Uterus (tissue), 4 donors: Measurements from ENCODE around the gene CALN1. TPM values are rescaled to one million over a fixed set of nuclear protein-coding genes. Genes with fewer than 3 reads are reported as not detected.

ENCODE experiments used
- DNase-seq, 2 donors: peaks; one replicate each; pipeline ENCODE4 v3.0.0-alpha.2; 2019 to 2020
- H3K27ac ChIP-seq, 2 donors: fragments of 200-600 bp; sonication (generic); 1 replicate in 1 of 2; 2 replicates in 1 of 2; pipeline ENCODE4 v1.5.1; 2016 to 2018
- H3K27me3 ChIP-seq, 2 donors: fragments of 200-600 bp; sonication (generic); one replicate each; pipeline ENCODE4 v1.5.1; 2018 to 2019; ENCODE audit warnings: control low read depth in 1 of 2
- H3K36me3 ChIP-seq, 2 donors: fragments of 200-600 bp; sonication (generic); one replicate each; pipeline ENCODE4 v1.5.1; 2019; ENCODE audit warnings: control low read depth in 1 of 2
- H3K4me1 ChIP-seq, 2 donors: fragments of 200-600 bp; sonication (generic); one replicate each; pipeline ENCODE4 v1.5.1; 2018 to 2019; ENCODE audit warnings: control low read depth in 1 of 2
- H3K4me3 ChIP-seq, 2 donors: fragments of 200-600 bp; sonication (generic); 1 replicate in 1 of 2; 2 replicates in 1 of 2; pipeline ENCODE4 v1.5.1; 2018 to 2019; ENCODE audit warnings: mild to moderate bottlenecking in 1 of 2
- H3K9me3 ChIP-seq, 2 donors: fragments of 200-600 bp; sonication (generic); one replicate each; pipeline ENCODE4 v1.5.1; 2019; ENCODE audit warnings: control low read depth in 1 of 2
- POLR2A ChIP-seq, 2 donors: fragments of 450-650 bp; IDR thresholded peaks; one replicate each; pipeline ENCODE4 v1.6.1; 2016; ENCODE audit warnings: antibody characterized with exemption in 2 of 2, mild to moderate bottlenecking in 1 of 2, moderate library complexity in 1 of 2
- intact Hi-C: fragments of 100-400 bp; cut with DNase I; formaldehyde crosslinking; loops from one replicate; pipeline ENCODE4 v1.15.1; 2023; ENCODE audit warnings: low total_unique reads
- total RNA-seq, 4 donors: library from RNA; depleted of rRNA in 3 of 4; stranded (reverse); fragments of >200 nt in 3 of 4; gene quantifications; one replicate each; pipeline versions ENCODE4 v1.1.0 to v1.2.4, GENCODE V29; 2014 to 2023
- TF ChIP-seq, protein P1 (sequence below), 4 experiments: fragments of 200-600 bp in 2 of 4; fragments of 450-650 bp in 2 of 4; sonication (generic) in 2 of 4; IDR thresholded peaks; one replicate each; pipeline ENCODE4 v1.5.1; 2016 to 2019; ENCODE audit warnings: antibody characterized with exemption in 4 of 4, mild to moderate bottlenecking in 2 of 4, moderate library complexity in 1 of 4
- donor health status: DM: yes; HTN: yes; CAD: no.

The CALN1 gene
- total RNA-seq, 4 donors from 2014 or later = 0.49 to 2.3 (median 1.5) TPM; not detected in 1

DNA sequence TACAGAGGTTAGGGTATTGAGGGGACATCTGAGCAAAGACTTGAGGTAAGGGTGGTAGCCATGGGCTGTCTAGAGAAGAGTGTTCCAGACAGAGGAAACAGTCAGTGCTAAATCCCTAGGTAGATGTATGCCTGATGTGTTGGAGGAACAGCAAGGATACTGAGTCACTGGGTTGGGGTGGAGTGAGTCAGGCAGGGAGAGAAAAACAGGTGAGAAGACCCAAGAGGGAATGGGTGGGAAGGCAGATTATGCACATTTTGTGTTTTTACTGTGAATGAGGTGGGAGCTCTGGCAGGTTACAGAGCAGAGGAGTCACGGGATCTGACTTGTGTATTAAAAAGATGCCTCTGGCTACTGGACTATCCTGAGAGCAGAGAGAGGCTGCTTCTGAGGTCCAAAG, 285.0 kb downstream of the CALN1 start:
- Histone ChIP-seq H3K36me3 (no peaks in the 10 kb centered on the region), H3K4me3 (no peak overlapping the region)
- TF ChIP-seq POLR2A (IDR thresholded peaks at IDR 0.05) = no peak
- TF ChIP-seq, protein P1, sequence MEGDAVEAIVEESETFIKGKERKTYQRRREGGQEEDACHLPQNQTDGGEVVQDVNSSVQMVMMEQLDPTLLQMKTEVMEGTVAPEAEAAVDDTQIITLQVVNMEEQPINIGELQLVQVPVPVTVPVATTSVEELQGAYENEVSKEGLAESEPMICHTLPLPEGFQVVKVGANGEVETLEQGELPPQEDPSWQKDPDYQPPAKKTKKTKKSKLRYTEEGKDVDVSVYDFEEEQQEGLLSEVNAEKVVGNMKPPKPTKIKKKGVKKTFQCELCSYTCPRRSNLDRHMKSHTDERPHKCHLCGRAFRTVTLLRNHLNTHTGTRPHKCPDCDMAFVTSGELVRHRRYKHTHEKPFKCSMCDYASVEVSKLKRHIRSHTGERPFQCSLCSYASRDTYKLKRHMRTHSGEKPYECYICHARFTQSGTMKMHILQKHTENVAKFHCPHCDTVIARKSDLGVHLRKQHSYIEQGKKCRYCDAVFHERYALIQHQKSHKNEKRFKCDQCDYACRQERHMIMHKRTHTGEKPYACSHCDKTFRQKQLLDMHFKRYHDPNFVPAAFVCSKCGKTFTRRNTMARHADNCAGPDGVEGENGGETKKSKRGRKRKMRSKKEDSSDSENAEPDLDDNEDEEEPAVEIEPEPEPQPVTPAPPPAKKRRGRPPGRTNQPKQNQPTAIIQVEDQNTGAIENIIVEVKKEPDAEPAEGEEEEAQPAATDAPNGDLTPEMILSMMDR (IDR thresholded peaks at IDR 0.05) = no peak

DNA sequence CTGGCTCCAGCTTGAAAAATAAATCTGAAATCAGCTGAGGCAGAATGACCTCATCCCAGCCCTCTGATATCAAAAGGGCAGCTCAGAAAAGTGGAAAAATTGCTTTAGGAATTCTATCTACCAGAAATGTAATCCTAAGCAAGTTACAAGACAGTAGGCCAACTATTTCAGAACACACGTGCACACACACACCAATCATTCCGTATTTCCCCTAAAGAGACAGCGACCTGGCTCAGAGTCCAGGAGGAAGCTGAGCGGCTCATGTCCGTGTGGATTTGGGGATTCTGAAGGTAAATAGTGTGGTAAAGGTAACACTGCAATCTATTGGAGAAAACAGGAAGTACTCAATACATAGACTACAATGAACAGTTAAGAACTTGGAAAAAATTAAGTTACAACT, 288.2 kb downstream of the CALN1 start:
- H3K27ac ChIP-seq = no peak overlapping the region
- TF ChIP-seq, protein P1 (IDR thresholded peaks at IDR 0.05) = no peak
- no peak for TF ChIP-seq POLR2A (IDR thresholded peaks at IDR 0.05)
- DNase-seq = no peak
- no peaks in the 10 kb centered on the region for H3K4me1 ChIP-seq
- H3K27me3 ChIP-seq = no peaks in the 10 kb centered on the region
- H3K4me3 ChIP-seq = no peak overlapping the region
- intact Hi-C loops = no loop called here
- H3K9me3 ChIP-seq = no peaks in the 10 kb centered on the region
- no peaks in the 10 kb centered on the region for H3K36me3 ChIP-seq

More for the DNA sequence above, 285.0 kb downstream of the CALN1 start:
- Histone ChIP-seq H3K4me1 (no peaks in the 10 kb centered on the region), H3K9me3 (no peaks in the 10 kb centered on the region), H3K27ac (no peak overlapping the region), H3K27me3 (no peaks in the 10 kb centered on the region)
- no peak for DNase-seq
- intact Hi-C loops = no loop called here

DNA sequence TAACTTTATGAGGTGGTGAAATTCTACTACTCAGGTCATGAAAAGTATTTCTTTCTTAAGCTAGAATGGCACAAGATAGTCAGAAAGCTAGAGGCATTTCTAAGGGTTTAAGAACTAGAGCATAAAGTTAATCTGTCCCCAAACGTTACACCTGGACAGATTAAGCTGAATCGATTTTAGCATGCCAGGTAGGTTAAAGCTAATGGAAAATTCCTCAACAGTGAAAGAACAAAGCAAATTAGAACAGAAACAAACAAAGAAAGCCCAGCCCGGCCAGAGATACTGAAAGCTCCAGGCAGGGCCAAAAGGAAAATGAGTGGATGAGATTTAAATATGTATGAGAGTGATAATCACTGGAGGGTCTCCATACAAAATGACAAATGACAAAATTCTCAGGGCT, 293.8 kb downstream of the CALN1 start:
- intact Hi-C loops = no loop called here
- TF ChIP-seq, protein P1 (IDR thresholded peaks at IDR 0.05) = no peak
- TF ChIP-seq POLR2A (IDR thresholded peaks at IDR 0.05) = no peak
- H3K36me3 ChIP-seq = no peaks in the 10 kb centered on the region
- H3K9me3 ChIP-seq = no peaks in the 10 kb centered on the region
- H3K4me3 ChIP-seq = no peak overlapping the region
- H3K27me3 ChIP-seq = no peaks in the 10 kb centered on the region
- no peaks in the 10 kb centered on the region for H3K4me1 ChIP-seq
- DNase-seq = no peak
- H3K27ac ChIP-seq = no peak overlapping the region

DNA sequence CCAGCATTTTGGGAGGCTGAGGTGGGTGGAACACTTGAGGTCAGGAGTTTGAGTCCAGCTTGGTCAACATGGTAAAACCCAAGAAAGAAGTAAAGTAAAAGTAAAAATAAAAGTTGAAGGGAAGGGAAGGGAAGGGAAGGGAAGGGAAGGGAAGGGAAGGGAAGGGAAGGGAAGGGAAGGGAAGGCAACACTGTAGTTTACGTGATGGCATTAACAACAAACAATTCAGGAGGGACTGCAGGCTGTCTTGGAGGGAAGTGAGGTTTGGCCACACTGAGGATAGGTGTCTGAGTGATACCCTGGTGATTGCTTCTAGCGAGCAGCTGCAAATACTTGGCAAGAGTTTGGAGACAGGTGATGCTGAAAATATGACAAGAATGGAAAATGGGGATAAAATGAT, 298.0 kb downstream of the CALN1 start:
- no peaks in the 10 kb centered on the region for H3K36me3 ChIP-seq
- no peak overlapping the region for H3K4me3 ChIP-seq
- H3K9me3 ChIP-seq = no peaks in the 10 kb centered on the region
- no peaks in the 10 kb centered on the region for H3K4me1 ChIP-seq
- intact Hi-C loops = no loop called here
- H3K27ac ChIP-seq = no peak overlapping the region
- H3K27me3 ChIP-seq = no peaks in the 10 kb centered on the region
- no peak for TF ChIP-seq POLR2A (IDR thresholded peaks at IDR 0.05)
- TF ChIP-seq, protein P1 (IDR thresholded peaks at IDR 0.05) = no peak
- DNase-seq = no peak

DNA sequence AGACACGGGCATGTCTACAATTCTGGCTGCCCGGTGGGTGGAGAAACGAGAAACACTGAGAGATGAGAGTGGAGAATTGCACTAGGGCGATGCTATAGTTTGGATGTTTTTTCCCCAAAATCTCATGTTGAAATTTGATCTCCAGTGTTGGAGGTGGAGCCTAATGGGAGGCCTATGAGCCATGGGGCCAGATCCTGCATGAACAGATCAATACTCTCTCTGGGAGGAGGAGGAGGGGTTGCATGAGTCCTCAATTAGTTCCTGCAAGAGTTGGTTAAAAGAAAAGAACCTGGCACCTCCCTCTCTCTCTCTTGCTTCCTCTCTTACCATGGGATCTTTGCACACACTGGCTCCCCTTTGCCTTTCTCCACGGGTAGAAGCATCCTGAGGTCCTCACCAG, 299.1 kb downstream of the CALN1 start:
- Histone ChIP-seq H3K4me1 (no peaks in the 10 kb centered on the region), H3K36me3 (no peaks in the 10 kb centered on the region), H3K27ac (no peak overlapping the region), H3K4me3 (no peak overlapping the region), H3K27me3 (no peaks in the 10 kb centered on the region), H3K9me3 (no peaks in the 10 kb centered on the region)
- intact Hi-C loops = no loop called here
- TF ChIP-seq, protein P1 (IDR thresholded peaks at IDR 0.05) = no peak
- TF ChIP-seq POLR2A (IDR thresholded peaks at IDR 0.05) = no peak
- DNase-seq = no peak
